Testis (tissue), 3 donors: ENCODE measurements around the gene CDH4. TPM values are rescaled to one million over a fixed set of nuclear protein-coding genes. Genes with fewer than 3 reads are reported as not detected.

Source experiments
- DNase-seq: peaks from one replicate; pipeline ENCODE4 v3.0.0-alpha.2; 2019
- H3K27ac ChIP-seq, 2 donors: fragments of 200-600 bp; sonication (generic); one replicate each; pipeline ENCODE4 v1.5.1; 2019
- H3K27me3 ChIP-seq: fragments of 200-600 bp; sonication (generic); one replicate; pipeline ENCODE4 v1.5.1; 2019
- H3K36me3 ChIP-seq: fragments of 200-600 bp; sonication (generic); one replicate; pipeline ENCODE4 v1.5.1; 2017; ENCODE audit warnings: low read depth; ENCODE audit errors: missing control alignments
- H3K4me1 ChIP-seq: fragments of 200-600 bp; sonication (generic); one replicate; pipeline ENCODE4 v1.5.1; 2019
- H3K4me3 ChIP-seq, 2 donors: fragments of 200-600 bp; sonication (generic); one replicate each; pipeline ENCODE4 v1.5.1; 2017 to 2019
- H3K9me3 ChIP-seq: fragments of 200-600 bp; sonication (generic); one replicate; pipeline ENCODE4 v1.5.1; 2017
- CTCF ChIP-seq, 3 experiments: fragments of 450-650 bp in 2 of 3; fragments of 200-600 bp in 1 of 3; sonication (generic) in 1 of 3; IDR thresholded peaks; one replicate each; pipeline ENCODE4 v1.5.1; 2016 to 2019; ENCODE audit warnings: antibody characterized with exemption in 3 of 3, mild to moderate bottlenecking in 2 of 3, moderate library complexity in 1 of 3
- POLR2A ChIP-seq: fragments of 450-650 bp; IDR thresholded peaks from one replicate; pipeline ENCODE4 v1.6.1; 2017; ENCODE audit warnings: antibody characterized with exemption, mild to moderate bottlenecking, moderate library complexity
- WGBS, 2 donors: methylation state at CpG; one replicate each; pipeline ENCODE4 v1.1.5; 2018; 5-methylcytosine and 5-hydroxymethylcytosine counted together
- intact Hi-C: fragments of 100-400 bp; cut with DNase I; formaldehyde crosslinking; loops from one replicate; pipeline ENCODE4 v1.15.1; 2023; ENCODE audit warnings: low total_unique reads
- polyA plus RNA-seq: library from polyadenylated mRNA; stranded (reverse); fragments of 350-450 nt; fragmentation: Illumina TruSeq; extraction: RNeasy Lipid Tissue Mini Kit (QIAGEN cat#74804); gene quantifications from one replicate; pipeline ENCODE4 v1.2.3, GENCODE V29; 2014; ENCODE audit warnings: low read depth, low replicate concordance; ENCODE audit not compliant: insufficient read depth
- total RNA-seq, 2 donors: library from RNA; depleted of rRNA; stranded (reverse); fragments of >200 nt; gene quantifications; one replicate each; pipeline ENCODE4 v1.2.3, GENCODE V29; 2016

CDH4 gene
- total and polyA plus RNA-seq, 3 donors from 2014 or later, result 1.4 to 3.3 (median 1.9) TPM

GRCh38 chr20:61835791-61836350, 583.8 kb downstream of the CDH4 start:
- no peak for TF ChIP-seq CTCF (IDR thresholded peaks at IDR 0.05)
- TF ChIP-seq POLR2A, result no peak
- H3K4me3 ChIP-seq, result no peak overlapping the region
- no peaks in the 10 kb centered on the region for H3K27me3 ChIP-seq
- no peaks in the 10 kb centered on the region for H3K36me3 ChIP-seq
- H3K27ac ChIP-seq, result no peak overlapping the region
- peaks cover 3% of the 10 kb centered on the region for H3K4me1 ChIP-seq
- intact Hi-C loops, result no loop called here
- no peaks in the 10 kb centered on the region for H3K9me3 ChIP-seq
- no peak for DNase-seq
- WGBS, 2 donors, result 93 to 94% methylated on average over 12 to 16 of the region's 16 CpGs

GRCh38 chr20:61837200-61837599, 585.1 kb downstream of the CDH4 start:
- 77 to 84% methylated on average over 9 of the region's 9 CpGs for WGBS, 2 donors
- H3K9me3 ChIP-seq, result no peaks in the 10 kb centered on the region
- no peaks in the 10 kb centered on the region for H3K36me3 ChIP-seq
- intact Hi-C loops, result no loop called here
- DNase-seq, result no peak
- H3K4me3 ChIP-seq, result no peak overlapping the region
- TF ChIP-seq POLR2A, result no peak
- TF ChIP-seq CTCF (IDR thresholded peaks at IDR 0.05), result no peak
- no peak overlapping the region for H3K27ac ChIP-seq
- no peaks in the 10 kb centered on the region for H3K27me3 ChIP-seq
- peaks cover 3% of the 10 kb centered on the region for H3K4me1 ChIP-seq

GRCh38 chr20:61839223-61839911, 587.3 kb downstream of the CDH4 start:
- Histone ChIP-seq H3K27me3 (no peaks in the 10 kb centered on the region), H3K4me3 (no peak overlapping the region), H3K4me1 (peaks cover 3% of the 10 kb centered on the region), H3K36me3 (no peaks in the 10 kb centered on the region), H3K9me3 (no peaks in the 10 kb centered on the region), H3K27ac (no peak overlapping the region)
- intact Hi-C loops, result no loop called here
- 87 to 89% methylated on average over 10 of the region's 10 CpGs for WGBS, 2 donors
- no peak for TF ChIP-seq POLR2A
- no peak for TF ChIP-seq CTCF (IDR thresholded peaks at IDR 0.05)
- no peak for DNase-seq

- no peak for DNase-seq
- H3K27me3 ChIP-seq, result no peaks in the 10 kb centered on the region
- no peak overlapping the region for H3K27ac ChIP-seq
- intact Hi-C loops, result no loop called here
- H3K4me1 ChIP-seq, result peaks cover 3% of the 10 kb centered on the region
- no peak overlapping the region for H3K4me3 ChIP-seq
- 48 to 54% methylated on average over 23 to 26 of the region's 26 CpGs for WGBS, 2 donors
- TF ChIP-seq POLR2A (no peak), CTCF (IDR thresholded peaks at IDR 0.05) (no peak)
- no peaks in the 10 kb centered on the region for H3K36me3 ChIP-seq
- no peaks in the 10 kb centered on the region for H3K9me3 ChIP-seq
Observed at GRCh38 chr20:61839912-61840778, 588.1 kb downstream of the CDH4 start.
